GM12892 (cell line): Measurements from ENCODE around the gene NAXE.
A peak's percentile ranks its signal among the peaks of the same experiment; 100 is the strongest.

ENCODE experiments used
- DNase-seq: peaks from one replicate; pipeline ENCODE4 v3.0.0; 2011; ENCODE audit not compliant: insufficient read length
- FAIRE-seq: peaks from 2 replicates; lab custom pipeline; 2011; peaks lifted over from hg19 to GRCh38; lab: Jason Lieb, UNC
- POLR2A ChIP-seq: IDR thresholded peaks from 2 replicates; pipeline ENCODE4 v1.6.1; 2011; ENCODE audit warnings: low read depth, low read length, control low read depth
- POLR2AphosphoS5 ChIP-seq: IDR thresholded peaks from 2 replicates; pipeline ENCODE4 v1.6.1; 2011; ENCODE audit warnings: low read depth, low read length, control low read depth
- TAF1 ChIP-seq: IDR thresholded peaks from 2 replicates; pipeline ENCODE4 v1.6.1; 2011; ENCODE audit warnings: low read depth, mild to moderate bottlenecking, control low read depth, low read length, borderline replicate concordance

NAXE gene

GRCh38 chr1:156553860-156554485, 37.6 kb upstream of the NAXE start:
- no peak for TF ChIP-seq TAF1
- TF ChIP-seq POLR2A: no peak
- no peak for TF ChIP-seq POLR2AphosphoS5
- DNase-seq: no peak
- FAIRE-seq: no peak

- no peak for FAIRE-seq
- TF ChIP-seq POLR2A (no peak), TAF1 (no peak), POLR2AphosphoS5 (no peak)
- no peak for DNase-seq
Measured at GRCh38 chr1:156554971-156555370, 36.6 kb upstream of the NAXE start.

DNA sequence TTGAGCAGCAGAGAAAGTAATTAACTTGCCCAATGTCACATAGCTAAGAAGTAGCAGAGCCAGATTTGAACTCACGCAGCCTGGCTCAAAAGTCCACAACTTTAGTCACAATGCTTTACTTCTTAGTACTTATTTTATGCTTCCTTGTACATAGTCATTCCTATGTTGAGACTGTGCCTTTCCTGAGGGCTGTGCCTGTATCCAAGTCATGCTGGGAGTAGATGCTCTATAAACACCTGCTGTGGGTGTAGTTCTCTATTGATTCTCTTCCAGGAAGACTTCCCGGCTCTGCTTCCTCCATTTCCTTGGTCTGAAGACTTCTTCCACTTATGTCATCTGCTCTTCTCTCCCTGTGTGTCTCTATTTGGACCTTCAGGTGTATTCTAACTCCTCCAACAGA, 35.9 kb upstream of the NAXE start:
- TF ChIP-seq POLR2A (no peak), TAF1 (no peak), POLR2AphosphoS5 (no peak)
- no peak for DNase-seq
- FAIRE-seq: no peak

- TF ChIP-seq POLR2AphosphoS5: no peak
- TF ChIP-seq POLR2A: no peak
- no peak for TF ChIP-seq TAF1
- DNase-seq: no peak
- no peak for FAIRE-seq
Measured at GRCh38 chr1:156556354-156556753, 35.2 kb upstream of the NAXE start.

GRCh38 chr1:156559086-156559796, 32.3 kb upstream of the NAXE start:
- FAIRE-seq: no peak

GRCh38 chr1:156559797-156560385, 31.7 kb upstream of the NAXE start:
- FAIRE-seq (no peak), DNase-seq (no peak)
- TF ChIP-seq POLR2A (no peak), TAF1 (no peak), POLR2AphosphoS5 (no peak)

More at GRCh38 chr1:156559086-156559796, 32.3 kb upstream of the NAXE start:
- TF ChIP-seq POLR2A: no peak
- TF ChIP-seq POLR2AphosphoS5: no peak
- TF ChIP-seq TAF1: no peak
- DNase-seq: no peak

DNA sequence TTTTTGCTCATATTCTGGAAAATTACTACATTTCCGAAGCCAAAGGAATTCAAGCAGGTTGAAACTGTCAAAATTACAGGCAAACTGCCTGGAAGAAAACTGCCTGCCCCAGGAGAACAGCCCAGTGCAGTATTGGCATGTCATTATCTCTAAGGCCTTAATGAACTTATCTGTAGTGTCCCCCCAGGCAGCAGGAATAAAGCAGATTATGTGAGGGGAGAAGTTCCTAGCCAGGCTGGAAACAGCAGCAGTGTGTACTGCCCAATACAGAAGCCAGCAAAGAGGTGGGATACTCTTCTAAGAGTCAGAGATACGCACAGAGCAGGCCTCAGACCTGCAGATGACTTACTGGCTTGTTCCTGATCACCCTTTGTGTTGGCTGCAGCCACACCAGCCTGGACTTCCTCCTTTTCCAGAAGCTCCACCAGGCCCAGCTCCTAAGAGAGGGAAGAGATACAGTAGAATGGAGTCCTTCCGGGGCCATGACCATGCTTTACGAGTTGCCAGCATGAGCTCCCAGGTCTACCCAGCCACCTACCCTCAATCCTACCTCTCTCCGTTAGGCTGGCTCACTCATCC, 30.9 kb upstream of the NAXE start:
- TF ChIP-seq POLR2A (no peak), POLR2AphosphoS5 (no peak), TAF1 (no peak)
- no peak for FAIRE-seq
- DNase-seq: no peak

DNA sequence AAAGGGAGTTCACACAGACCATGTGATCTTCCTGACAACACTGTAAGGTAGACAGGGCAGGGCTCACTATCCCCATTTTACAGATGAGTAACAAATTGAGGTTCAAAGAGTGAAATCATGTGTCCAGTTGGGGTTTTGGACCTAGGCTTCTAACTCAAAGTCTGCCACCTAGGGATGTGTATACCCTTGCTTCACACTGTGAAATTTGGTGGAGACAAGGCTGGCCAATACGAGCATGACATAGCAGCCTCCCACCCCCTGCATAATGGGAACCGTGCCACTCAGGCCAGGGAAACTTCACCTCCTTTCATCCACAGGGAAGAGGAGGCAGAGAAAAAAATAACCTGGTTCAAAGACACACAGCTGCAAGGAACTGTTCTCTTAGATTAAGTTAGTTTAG, 26.1 kb upstream of the NAXE start:
- FAIRE-seq: no peak
- TF ChIP-seq TAF1: no peak
- TF ChIP-seq POLR2AphosphoS5: no peak
- TF ChIP-seq POLR2A: no peak
- no peak for DNase-seq

DNA sequence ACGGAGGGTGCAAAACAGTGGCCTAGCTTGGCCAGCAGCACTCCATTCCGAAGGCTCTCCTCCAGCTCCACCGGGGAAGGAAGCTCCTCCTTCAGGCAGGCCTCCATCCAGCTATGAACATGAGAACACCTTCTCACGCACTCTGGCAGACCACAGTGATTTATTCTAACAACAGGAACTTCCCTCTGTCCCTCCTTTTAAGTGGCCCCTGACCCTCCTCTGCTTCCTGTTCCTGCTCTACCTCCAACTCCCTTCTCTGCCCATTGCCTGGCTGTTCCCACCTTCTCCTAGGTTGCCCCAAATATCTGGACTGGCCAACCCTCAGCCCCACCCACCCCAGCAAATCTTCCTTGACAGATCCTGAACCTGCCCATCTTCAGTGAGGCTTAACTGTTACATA, 25.1 kb upstream of the NAXE start:
- FAIRE-seq (no peak), DNase-seq (no peak)

GRCh38 chr1:156571261-156571852, 20.2 kb upstream of the NAXE start:
- no peak for TF ChIP-seq TAF1
- no peak for TF ChIP-seq POLR2A
- no peak for TF ChIP-seq POLR2AphosphoS5
- FAIRE-seq (no peak), DNase-seq (no peak)

More for the DNA sequence above, 25.1 kb upstream of the NAXE start:
- TF ChIP-seq TAF1: no peak
- no peak for TF ChIP-seq POLR2AphosphoS5
- TF ChIP-seq POLR2A: no peak

GRCh38 chr1:156571919-156572662, 19.5 kb upstream of the NAXE start, which contains the start of gene IQGAP3:
TSS of gene IQGAP3 (minus strand) at chr1:156572565. CDS start at chr1:156572529, 36 bp downstream.
- DNase-seq (peak; percentile 95), FAIRE-seq (peak; percentile 17)
- TF ChIP-seq POLR2A (no peak), POLR2AphosphoS5 (no peak), TAF1 (no peak)
